SJCRH30 (cell line): Measurements from ENCODE around the gene CAMKV. TPM values are rescaled to one million over a fixed set of nuclear protein-coding genes. Genes with fewer than 3 reads are reported as not detected.
"Not testable (repeated sequence)": the region's sequence is repeated elsewhere in the genome, so short reads cannot be mapped to it uniquely, and the experiment has no call there.

Source experiments
- DNase-seq, 2 experiments: peaks; one replicate each; pipeline ENCODE4 v3.0.0-alpha.2; 2015 to 2020
- H3K27ac ChIP-seq: fragments of 250-450 bp; sonication (Bioruptor Pico); 2 replicates; pipeline ENCODE4 v1.5.1; 2020; ENCODE audit warnings: mild to moderate bottlenecking, moderate library complexity
- H3K27me3 ChIP-seq: fragments of 250-450 bp; sonication (Bioruptor Pico); 2 replicates; pipeline ENCODE4 v1.5.1; 2020; ENCODE audit warnings: mild to moderate bottlenecking, moderate library complexity
- H3K36me3 ChIP-seq: fragments of 250-450 bp; sonication (Bioruptor Pico); 2 replicates; pipeline ENCODE4 v1.5.1; 2020; ENCODE audit warnings: mild to moderate bottlenecking, moderate library complexity
- H3K4me1 ChIP-seq: fragments of 250-450 bp; sonication (Bioruptor Pico); 2 replicates; pipeline ENCODE4 v1.5.1; 2020; ENCODE audit warnings: mild to moderate bottlenecking, moderate library complexity
- H3K4me3 ChIP-seq: fragments of 250-450 bp; sonication (Bioruptor Pico); 2 replicates; pipeline ENCODE4 v1.5.1; 2020; ENCODE audit warnings: mild to moderate bottlenecking, moderate library complexity
- H3K9me3 ChIP-seq: fragments of 250-450 bp; sonication (Bioruptor Pico); replicated peaks from 2 replicates; pipeline ENCODE4 v1.5.1; 2020; ENCODE audit warnings: mild to moderate bottlenecking, moderate library complexity
- total RNA-seq: library from RNA; depleted of rRNA; stranded (reverse); fragments of >200 nt; shearing (Covaris generic); gene quantifications from 2 replicates; pipeline ENCODE4 v1.2.3, GENCODE V29; 2014; rRNA removed

CAMKV gene, protein sequence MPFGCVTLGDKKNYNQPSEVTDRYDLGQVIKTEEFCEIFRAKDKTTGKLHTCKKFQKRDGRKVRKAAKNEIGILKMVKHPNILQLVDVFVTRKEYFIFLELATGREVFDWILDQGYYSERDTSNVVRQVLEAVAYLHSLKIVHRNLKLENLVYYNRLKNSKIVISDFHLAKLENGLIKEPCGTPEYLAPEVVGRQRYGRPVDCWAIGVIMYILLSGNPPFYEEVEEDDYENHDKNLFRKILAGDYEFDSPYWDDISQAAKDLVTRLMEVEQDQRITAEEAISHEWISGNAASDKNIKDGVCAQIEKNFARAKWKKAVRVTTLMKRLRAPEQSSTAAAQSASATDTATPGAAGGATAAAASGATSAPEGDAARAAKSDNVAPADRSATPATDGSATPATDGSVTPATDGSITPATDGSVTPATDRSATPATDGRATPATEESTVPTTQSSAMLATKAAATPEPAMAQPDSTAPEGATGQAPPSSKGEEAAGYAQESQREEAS
- not detected in 2 replicates for total RNA-seq

GRCh38 chr3:49869525-49870126 lies at the start of gene CAMKV:
Gene CAMKV, minus strand, starts transcription at chr3:49869906. Its CDS starts 7,518 bp downstream, at chr3:49862388.
- Histone ChIP-seq H3K4me1 (no peaks in the 10 kb centered on the region), H3K36me3 (no peaks in the 10 kb centered on the region), H3K9me3 (no peaks in the 10 kb centered on the region), H3K4me3 (no peak within 1 kb of the TSS), H3K27me3 (peaks cover 3% of the 10 kb centered on the region; the same call in 1 of the 2 replicates), H3K27ac (no peak within 1 kb of the TSS)
- no peak for DNase-seq

DNA sequence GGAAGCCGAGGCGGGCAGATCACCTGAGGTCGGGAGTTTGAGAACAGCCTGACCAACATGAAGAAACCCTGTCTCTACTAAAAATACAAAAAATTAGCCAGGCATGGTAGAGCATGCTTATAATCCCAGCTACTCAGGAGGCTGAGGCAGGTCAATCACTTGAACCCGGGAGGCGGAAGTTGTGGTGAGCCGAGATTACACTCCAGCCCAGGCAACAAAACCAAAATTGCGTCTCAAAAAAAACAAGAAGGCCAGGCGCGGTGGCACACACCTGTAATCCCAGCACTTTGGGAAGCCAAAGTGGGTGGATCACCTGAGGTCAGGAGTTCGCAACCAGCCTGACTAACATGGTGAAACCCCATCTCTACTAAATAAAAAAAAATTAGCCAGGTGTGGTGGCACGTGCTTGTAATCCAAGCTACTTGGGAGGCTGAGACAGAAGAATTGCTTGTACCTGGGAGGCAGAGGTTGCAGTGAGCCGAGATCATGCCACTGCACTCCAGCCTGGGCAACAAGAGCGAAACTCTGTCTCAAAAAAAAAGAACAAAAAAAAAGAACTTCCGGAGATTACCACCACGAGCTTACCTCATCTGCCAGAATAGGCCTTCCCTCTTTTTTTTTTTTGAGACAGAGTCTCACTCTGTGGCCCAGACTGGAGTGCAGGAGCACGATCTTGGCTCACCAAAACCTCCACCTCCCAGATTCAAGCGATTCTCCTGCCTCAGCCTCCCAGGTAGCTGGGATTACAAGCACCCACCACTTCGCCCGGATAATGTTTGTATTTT lies 48.3 kb upstream of the CAMKV start:
- not testable (repeated sequence) for H3K4me3 ChIP-seq, H3K27me3 ChIP-seq, DNase-seq, H3K36me3 ChIP-seq, H3K27ac ChIP-seq, H3K9me3 ChIP-seq, H3K4me1 ChIP-seq

GRCh38 chr3:49916686-49917085 lies 47.0 kb upstream of the CAMKV start:
- no peaks in the 10 kb centered on the region for H3K9me3 ChIP-seq
- H3K27ac ChIP-seq: no peak overlapping the region
- no peaks in the 10 kb centered on the region for H3K4me1 ChIP-seq
- H3K27me3 ChIP-seq: no peaks in the 10 kb centered on the region
- H3K4me3 ChIP-seq: no peak overlapping the region
- no peak for DNase-seq
- H3K36me3 ChIP-seq: no peaks in the 10 kb centered on the region

GRCh38 chr3:49914906-49915305 lies 45.2 kb upstream of the CAMKV start:
- Histone ChIP-seq H3K9me3 (no peaks in the 10 kb centered on the region), H3K27ac (no peak overlapping the region), H3K36me3 (no peaks in the 10 kb centered on the region), H3K4me1 (no peaks in the 10 kb centered on the region), H3K27me3 (no peaks in the 10 kb centered on the region), H3K4me3 (no peak overlapping the region)
- no peak for DNase-seq

GRCh38 chr3:49912881-49913281 lies 43.2 kb upstream of the CAMKV start:
- Histone ChIP-seq H3K9me3 (no peaks in the 10 kb centered on the region), H3K4me1 (no peaks in the 10 kb centered on the region), H3K27ac (no peak overlapping the region), H3K27me3 (no peaks in the 10 kb centered on the region), H3K36me3 (no peaks in the 10 kb centered on the region), H3K4me3 (no peak overlapping the region)
- DNase-seq: no peak

DNA sequence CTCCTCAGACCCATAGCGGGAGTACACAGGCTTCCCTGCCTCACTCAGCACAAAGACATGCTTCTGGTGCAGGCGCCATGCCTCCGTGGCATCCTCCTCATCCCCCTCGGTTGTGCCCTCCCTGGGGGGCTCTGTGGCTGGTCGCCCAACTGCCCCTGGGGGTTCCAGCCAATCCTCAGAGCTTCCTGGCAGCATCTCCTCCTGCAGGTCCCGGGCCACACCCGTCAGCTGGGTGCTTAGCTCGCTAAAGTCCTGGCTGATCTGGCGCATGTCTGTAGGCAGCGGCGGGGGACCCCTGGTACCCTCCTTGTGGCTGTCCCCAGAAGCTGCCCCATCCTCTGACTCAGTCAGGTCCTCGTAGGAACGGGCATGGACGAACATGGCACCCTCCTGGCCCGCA lies 41.9 kb upstream of the CAMKV start:
- Histone ChIP-seq H3K4me3 (no peak overlapping the region), H3K27me3 (no peaks in the 10 kb centered on the region), H3K27ac (no peak overlapping the region), H3K36me3 (no peaks in the 10 kb centered on the region), H3K4me1 (no peaks in the 10 kb centered on the region), H3K9me3 (no peaks in the 10 kb centered on the region)
- no peak for DNase-seq

GRCh38 chr3:49911124-49911420 lies 41.4 kb upstream of the CAMKV start:
- no peak overlapping the region for H3K4me3 ChIP-seq
- no peak overlapping the region for H3K27ac ChIP-seq
- H3K27me3 ChIP-seq: no peaks in the 10 kb centered on the region
- DNase-seq: no peak
- no peaks in the 10 kb centered on the region for H3K36me3 ChIP-seq
- H3K4me1 ChIP-seq: no peaks in the 10 kb centered on the region
- H3K9me3 ChIP-seq: no peaks in the 10 kb centered on the region

GRCh38 chr3:49910409-49911123 lies 40.9 kb upstream of the CAMKV start:
- H3K27me3 ChIP-seq: no peaks in the 10 kb centered on the region
- no peak overlapping the region for H3K4me3 ChIP-seq
- DNase-seq: no peak
- H3K4me1 ChIP-seq: no peaks in the 10 kb centered on the region
- no peak overlapping the region for H3K27ac ChIP-seq
- no peaks in the 10 kb centered on the region for H3K36me3 ChIP-seq
- H3K9me3 ChIP-seq: no peaks in the 10 kb centered on the region

- Histone ChIP-seq H3K4me3 (no peak overlapping the region), H3K27me3 (no peaks in the 10 kb centered on the region), H3K4me1 (no peaks in the 10 kb centered on the region), H3K36me3 (no peaks in the 10 kb centered on the region), H3K27ac (no peak overlapping the region), H3K9me3 (no peaks in the 10 kb centered on the region)
- no peak for DNase-seq
Observed at GRCh38 chr3:49908373-49909199, 38.9 kb upstream of the CAMKV start.

- H3K9me3 ChIP-seq: no peaks in the 10 kb centered on the region
- no peak overlapping the region for H3K4me3 ChIP-seq
- H3K27me3 ChIP-seq: no peaks in the 10 kb centered on the region
- no peaks in the 10 kb centered on the region for H3K36me3 ChIP-seq
- no peaks in the 10 kb centered on the region for H3K4me1 ChIP-seq
- peak; percentile 31 to 44 for DNase-seq
- no peak overlapping the region for H3K27ac ChIP-seq
Observed at GRCh38 chr3:49906073-49906743, 36.5 kb upstream of the CAMKV start.

DNA sequence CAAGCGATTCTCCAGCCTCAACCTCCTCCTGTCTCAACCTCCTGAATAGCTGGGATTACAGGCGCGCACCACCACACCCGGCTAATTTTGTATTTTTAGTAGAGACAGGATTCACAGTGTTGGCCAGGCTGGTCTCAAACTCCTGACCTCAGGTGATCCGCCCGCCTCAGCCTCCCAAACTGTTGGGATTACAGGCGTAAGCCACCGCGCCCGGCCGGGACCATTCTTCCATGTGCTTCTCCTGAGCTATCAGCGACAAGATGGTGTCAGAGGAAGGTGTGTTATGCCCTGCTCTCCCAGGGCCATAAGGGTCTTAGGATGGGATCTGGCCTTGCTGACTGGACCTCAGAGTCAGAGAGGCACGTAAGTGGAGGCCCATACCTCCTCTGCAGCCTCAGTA lies 34.7 kb upstream of the CAMKV start:
- H3K27me3 ChIP-seq, H3K9me3 ChIP-seq, DNase-seq, H3K4me1 ChIP-seq, H3K4me3 ChIP-seq, H3K36me3 ChIP-seq, H3K27ac ChIP-seq: not testable (repeated sequence)

DNA sequence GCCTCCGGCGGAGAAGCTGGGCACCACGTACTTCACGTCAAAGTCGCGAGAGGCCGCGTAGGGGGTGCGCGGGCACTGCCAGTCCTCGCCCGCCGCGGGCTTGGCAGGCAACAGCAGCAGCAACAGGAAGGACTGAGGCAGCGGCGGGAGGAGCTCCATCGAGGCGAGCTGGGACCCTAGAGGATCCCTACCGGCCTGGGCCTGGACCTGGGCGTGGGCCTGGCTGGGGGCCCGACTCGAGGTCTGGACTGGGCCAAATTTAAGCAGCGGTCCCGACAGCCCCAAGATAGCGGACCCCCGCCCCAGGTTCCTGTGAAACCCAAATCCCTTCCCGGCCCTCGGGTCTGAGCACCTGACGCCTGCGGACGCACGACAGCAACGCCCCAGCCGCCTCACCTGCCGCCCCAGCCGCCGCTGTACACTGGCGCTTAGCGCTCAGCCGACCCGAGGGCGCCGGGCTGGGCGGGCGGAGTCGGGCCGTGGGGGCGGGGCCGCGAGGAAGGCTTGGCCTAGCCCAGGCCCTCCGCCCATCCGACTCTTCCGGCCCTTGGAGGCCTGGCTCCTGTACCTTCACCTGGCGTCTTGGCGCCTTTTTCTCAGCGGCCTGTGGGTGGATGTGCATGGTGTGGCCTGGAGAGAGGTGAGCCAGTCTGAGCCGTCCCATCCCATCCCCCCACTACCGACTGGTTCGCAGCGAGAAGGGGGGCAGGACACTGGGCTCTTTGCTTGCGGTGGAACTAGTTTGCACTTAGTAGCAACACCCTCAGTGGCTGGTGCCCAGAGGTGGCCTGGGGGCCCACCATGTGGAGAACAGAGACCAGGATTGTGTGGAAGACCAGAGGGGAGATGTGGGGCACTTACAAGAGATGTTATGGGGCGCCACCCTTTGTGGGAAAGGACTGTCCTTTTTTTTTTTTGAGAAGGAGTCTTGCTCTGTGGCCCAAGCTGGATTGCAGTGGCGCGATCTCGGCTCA lies 34.0 kb upstream of the CAMKV start, which contains the start of gene MST1R:
Gene MST1R (minus strand): TSS at position 423 of the 974 bp plus-strand sequence. CDS start 264 bp downstream, at position 159.
- Histone ChIP-seq H3K4me3 (no peak within 1 kb of the TSS), H3K9me3 (no peaks in the 10 kb centered on the region), H3K4me1 (no peaks in the 10 kb centered on the region), H3K27me3 (no peaks in the 10 kb centered on the region), H3K36me3 (no peaks in the 10 kb centered on the region), H3K27ac (no peak within 1 kb of the TSS)
- DNase-seq: no peak
